Prostate gland (tissue), 2 donors: ENCODE results near the gene BDKRB2. TPM values are rescaled to one million over a fixed set of nuclear protein-coding genes. Genes with fewer than 3 reads are reported as not detected.

ENCODE experiments used
- DNase-seq: peaks from one replicate; pipeline ENCODE4 v3.0.0-alpha.2; 2019; ENCODE audit warnings: low spot score
- H3K27ac ChIP-seq, 2 donors: fragments of 200-600 bp; sonication (generic); 2 replicates each; pipeline ENCODE4 v1.5.1; 2017 to 2019
- H3K27me3 ChIP-seq: fragments of 200-600 bp; sonication (generic); replicated peaks from 2 replicates; pipeline ENCODE4 v1.5.1; 2019; ENCODE audit not compliant: insufficient read depth
- H3K36me3 ChIP-seq, 2 donors: fragments of 200-600 bp; sonication (generic); 1 replicate in 1 of 2; 2 replicates in 1 of 2; pipeline versions ENCODE4 v1.5.1 to v1.8.1; 2017 to 2019
- H3K4me1 ChIP-seq: fragments of 200-600 bp; sonication (generic); replicated peaks from 2 replicates; pipeline ENCODE4 v1.5.1; 2019
- H3K4me3 ChIP-seq, 2 donors: fragments of 200-600 bp; sonication (generic); 2 replicates each; pipeline ENCODE4 v1.5.1; 2017 to 2019
- H3K9me3 ChIP-seq: fragments of 200-600 bp; sonication (generic); 2 replicates; pipeline ENCODE4 v1.5.1; 2017
- POLR2A ChIP-seq: fragments of 450-650 bp; IDR thresholded peaks from one replicate; pipeline ENCODE4 v1.6.1; 2016; ENCODE audit warnings: antibody characterized with exemption, mild to moderate bottlenecking
- POLR2AphosphoS5 ChIP-seq: sonication (generic); formaldehyde crosslinking; IDR thresholded peaks from one replicate; pipeline ENCODE4 v1.6.1; 2017; ENCODE audit warnings: antibody characterized with exemption
- WGBS: methylation state at CpG from one replicate; pipeline ENCODE4 v1.1.5; 2018; 5-methylcytosine and 5-hydroxymethylcytosine counted together
- intact Hi-C: fragments of 100-400 bp; cut with DNase I; formaldehyde crosslinking; loops from one replicate; pipeline ENCODE4 v1.14.2; 2022
- total RNA-seq, 2 donors: library from RNA; depleted of rRNA; stranded (reverse); fragments of >200 nt; gene quantifications; one replicate each; pipeline ENCODE4 v1.1.0, GENCODE V29; 2016
- TF ChIP-seq, protein P1 (sequence below), 4 experiments: fragments of 200-600 bp in 2 of 4; fragments of 450-650 bp in 2 of 4; sonication (generic) in 2 of 4; IDR thresholded peaks; 1 replicate in 3 of 4; 2 replicates in 1 of 4; pipeline ENCODE4 v1.5.1; 2016 to 2019; ENCODE audit warnings: antibody characterized with exemption in 4 of 4, mild to moderate bottlenecking in 2 of 4, moderate library complexity in 2 of 4

BDKRB2 gene
- total RNA-seq, 2 donors from 2014 or later: 0.97 to 1.2 TPM

GRCh38 chr14:96224480-96225096 lies 19.9 kb downstream of the BDKRB2 start:
- Histone ChIP-seq H3K4me3 (no peak overlapping the region), H3K9me3 (no peaks in the 10 kb centered on the region), H3K36me3 (no peaks in the 10 kb centered on the region), H3K27ac (no peak overlapping the region), H3K4me1 (no peaks in the 10 kb centered on the region), H3K27me3 (no peaks in the 10 kb centered on the region)
- no peak for DNase-seq
- 75% methylated on average over 8 of the region's 8 CpGs for WGBS
- TF ChIP-seq POLR2AphosphoS5 (no peak), POLR2A (no peak)
- TF ChIP-seq, protein P1, sequence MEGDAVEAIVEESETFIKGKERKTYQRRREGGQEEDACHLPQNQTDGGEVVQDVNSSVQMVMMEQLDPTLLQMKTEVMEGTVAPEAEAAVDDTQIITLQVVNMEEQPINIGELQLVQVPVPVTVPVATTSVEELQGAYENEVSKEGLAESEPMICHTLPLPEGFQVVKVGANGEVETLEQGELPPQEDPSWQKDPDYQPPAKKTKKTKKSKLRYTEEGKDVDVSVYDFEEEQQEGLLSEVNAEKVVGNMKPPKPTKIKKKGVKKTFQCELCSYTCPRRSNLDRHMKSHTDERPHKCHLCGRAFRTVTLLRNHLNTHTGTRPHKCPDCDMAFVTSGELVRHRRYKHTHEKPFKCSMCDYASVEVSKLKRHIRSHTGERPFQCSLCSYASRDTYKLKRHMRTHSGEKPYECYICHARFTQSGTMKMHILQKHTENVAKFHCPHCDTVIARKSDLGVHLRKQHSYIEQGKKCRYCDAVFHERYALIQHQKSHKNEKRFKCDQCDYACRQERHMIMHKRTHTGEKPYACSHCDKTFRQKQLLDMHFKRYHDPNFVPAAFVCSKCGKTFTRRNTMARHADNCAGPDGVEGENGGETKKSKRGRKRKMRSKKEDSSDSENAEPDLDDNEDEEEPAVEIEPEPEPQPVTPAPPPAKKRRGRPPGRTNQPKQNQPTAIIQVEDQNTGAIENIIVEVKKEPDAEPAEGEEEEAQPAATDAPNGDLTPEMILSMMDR (IDR thresholded peaks at IDR 0.05): no peak
- intact Hi-C loops: no loop called here

DNA sequence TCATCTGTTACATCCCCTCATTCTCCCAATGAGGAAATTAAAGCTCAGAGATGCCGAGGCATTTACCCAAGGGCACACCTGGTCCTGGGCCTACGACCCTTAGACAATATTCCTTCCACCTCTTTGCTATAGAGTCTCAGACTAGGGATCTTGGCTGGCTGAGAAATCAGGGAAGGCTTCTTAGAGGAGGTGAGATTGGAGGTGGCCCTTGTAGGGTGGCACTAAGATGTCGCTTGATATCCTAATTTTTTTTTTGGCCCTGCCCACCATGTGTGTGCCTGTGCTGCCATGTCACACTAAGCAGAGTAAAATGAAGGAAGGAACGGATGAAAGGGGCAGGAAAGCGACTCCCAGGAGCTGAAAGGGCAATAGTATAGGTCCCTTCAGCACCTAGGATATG lies 20.6 kb downstream of the BDKRB2 start:
- Histone ChIP-seq H3K9me3 (no peaks in the 10 kb centered on the region), H3K36me3 (no peaks in the 10 kb centered on the region), H3K4me3 (no peak overlapping the region), H3K27ac (no peak overlapping the region), H3K27me3 (no peaks in the 10 kb centered on the region), H3K4me1 (no peaks in the 10 kb centered on the region)
- TF ChIP-seq POLR2A (no peak), POLR2AphosphoS5 (no peak)
- TF ChIP-seq, protein P1 (IDR thresholded peaks at IDR 0.05): no peak
- intact Hi-C loops: no loop called here
- WGBS: 93% methylated on average over 5 of the region's 5 CpGs
- DNase-seq: no peak

GRCh38 chr14:96225745-96226151 lies 21.1 kb downstream of the BDKRB2 start:
- Histone ChIP-seq H3K4me1 (no peaks in the 10 kb centered on the region), H3K27me3 (no peaks in the 10 kb centered on the region), H3K4me3 (no peak overlapping the region), H3K27ac (no peak overlapping the region), H3K9me3 (no peaks in the 10 kb centered on the region), H3K36me3 (no peaks in the 10 kb centered on the region)
- 43% methylated on average over 5 of the region's 5 CpGs for WGBS
- intact Hi-C loops: no loop called here
- no peak for DNase-seq
- TF ChIP-seq POLR2AphosphoS5 (no peak), POLR2A (no peak)
- TF ChIP-seq, protein P1 (IDR thresholded peaks at IDR 0.05): no peak

- no peak overlapping the region for H3K4me3 ChIP-seq
- no peak overlapping the region for H3K27ac ChIP-seq
- WGBS: 97% methylated on average over 7 of the region's 7 CpGs
- H3K9me3 ChIP-seq: no peaks in the 10 kb centered on the region
- H3K4me1 ChIP-seq: no peaks in the 10 kb centered on the region
- intact Hi-C loops: no loop called here
- H3K27me3 ChIP-seq: no peaks in the 10 kb centered on the region
- TF ChIP-seq POLR2A (no peak), POLR2AphosphoS5 (no peak)
- TF ChIP-seq, protein P1 (IDR thresholded peaks at IDR 0.05): no peak
- DNase-seq: no peak
- no peaks in the 10 kb centered on the region for H3K36me3 ChIP-seq
Observed at GRCh38 chr14:96227428-96227827, 22.8 kb downstream of the BDKRB2 start.

GRCh38 chr14:96229315-96229714 lies 24.7 kb downstream of the BDKRB2 start:
- TF ChIP-seq POLR2A: no peak
- TF ChIP-seq, protein P1 (IDR thresholded peaks at IDR 0.05): no peak
- TF ChIP-seq POLR2AphosphoS5: no peak
- Histone ChIP-seq H3K36me3 (no peaks in the 10 kb centered on the region), H3K4me3 (no peak overlapping the region), H3K9me3 (no peaks in the 10 kb centered on the region), H3K27ac (no peak overlapping the region), H3K4me1 (no peaks in the 10 kb centered on the region), H3K27me3 (no peaks in the 10 kb centered on the region)
- DNase-seq: no peak
- WGBS: 95% methylated on average over 6 of the region's 6 CpGs
- intact Hi-C loops: no loop called here
